ENCODE results near the gene AKAP8. TPM values are rescaled to one million over a fixed set of nuclear protein-coding genes. Genes with fewer than 3 reads are reported as not detected.
A peak's percentile ranks its signal among the peaks of the same experiment; 100 is the strongest.

Gene AKAP8
- total and polyA plus RNA-seq, 4 donors: 7.5 to 12.4 (median 9.8) TPM

GRCh38 chr19:15421136-15421695 is 41.6 kb upstream of the AKAP8 start:
- peak overlapping the region; percentile 59 to 73 for H3K27ac ChIP-seq (ENCODE audit: low read depth in 1 of 2, low read length in 2 of 2)
- 68% methylated on average over 12 of the region's 12 CpGs for WGBS
- peaks cover 8 to 25% (median 13%) of the 10 kb centered on the region in 4 donors for H3K36me3 ChIP-seq (ENCODE audit: control insufficient read depth in 4 of 4, insufficient read depth in 3 of 4, low read depth in 1 of 4, low read length in 3 of 4)
- H3K9me3 ChIP-seq (ENCODE audit: control insufficient read depth in 4 of 4, low read length in 3 of 4): no peaks in the 10 kb centered on the region
- no peak for TF ChIP-seq JUND (IDR thresholded peaks at IDR 0.05)
- no peak for TF ChIP-seq HNF4A (conservative IDR thresholded peaks at IDR 0.05)
- TF ChIP-seq ATF3 (IDR thresholded peaks at IDR 0.05): no peak
- no peak for TF ChIP-seq NR2F2 (IDR thresholded peaks at IDR 0.05)
- no peak for TF ChIP-seq CTCF (IDR thresholded peaks at IDR 0.05; ENCODE audit: low read depth, low read length, missing input control)
- no peak for TF ChIP-seq FOXA2 (IDR thresholded peaks at IDR 0.05)
- no peak for TF ChIP-seq RAD21 (IDR thresholded peaks at IDR 0.05)
- no peak for TF ChIP-seq MAX (IDR thresholded peaks at IDR 0.05)
- no peak for TF ChIP-seq EGR1 (IDR thresholded peaks at IDR 0.05; ENCODE audit: low read depth in 2 of 2)
- TF ChIP-seq RXRA (IDR thresholded peaks at IDR 0.05): no peak
- no peak for TF ChIP-seq GABPA (IDR thresholded peaks at IDR 0.05 in 1 of 2, conservative IDR thresholded peaks at IDR 0.05 in 1 of 2)
- no peak for DNase-seq (ENCODE audit: low spot score)
- no peak overlapping the region for H3K4me3 ChIP-seq (ENCODE audit: low read depth in 1 of 3, low read length in 3 of 3)
- peaks cover 12 to 49% (median 40%) of the 10 kb centered on the region in 4 donors for H3K4me1 ChIP-seq (ENCODE audit: control insufficient read depth in 4 of 4, insufficient read depth in 4 of 4, low read length in 3 of 4)
- no peaks in the 10 kb centered on the region for H3K27me3 ChIP-seq (ENCODE audit: control insufficient read depth in 4 of 4, insufficient read depth in 4 of 4, low read length in 3 of 4)
- H3K9ac ChIP-seq (ENCODE audit: low read depth in 1 of 2, low read length in 2 of 2): no peak overlapping the region

- Histone ChIP-seq H3K9ac (ENCODE audit: low read depth in 1 of 2, low read length in 2 of 2) (peak overlapping the region in 1 of 2 donors; percentile 66), H3K27me3 (ENCODE audit: control insufficient read depth in 4 of 4, insufficient read depth in 4 of 4, low read length in 3 of 4) (no peaks in the 10 kb centered on the region), H3K9me3 (ENCODE audit: control insufficient read depth in 4 of 4, low read length in 3 of 4) (no peaks in the 10 kb centered on the region), H3K27ac (ENCODE audit: low read depth in 1 of 2, low read length in 2 of 2) (peak overlapping the region in 1 of 2 donors; percentile 32), H3K4me3 (ENCODE audit: low read depth in 1 of 3, low read length in 3 of 3) (peak overlapping the region; percentile 43 to 61 (median 60)), H3K36me3 (ENCODE audit: control insufficient read depth in 4 of 4, insufficient read depth in 3 of 4, low read depth in 1 of 4, low read length in 3 of 4) (peaks cover 0 to 15% (median 10%) of the 10 kb centered on the region in 4 donors), H3K4me1 (ENCODE audit: control insufficient read depth in 4 of 4, insufficient read depth in 4 of 4, low read length in 3 of 4) (peaks cover 12 to 47% (median 38%) of the 10 kb centered on the region in 4 donors)
- TF ChIP-seq RXRA (IDR thresholded peaks at IDR 0.05): no peak
- TF ChIP-seq HNF4A (conservative IDR thresholded peaks at IDR 0.05): no peak
- peak; percentile 1 for TF ChIP-seq ZBTB33 (IDR thresholded peaks at IDR 0.05)
- 35% methylated on average over 16 of the region's 16 CpGs for WGBS
- no peak for DNase-seq (ENCODE audit: low spot score)
These were observed 39.9 kb upstream of the AKAP8 start for GRCh38 chr19:15419413-15420025.

Measured in liver (tissue), 9 donors.